Mucosa of stomach (tissue), 1 donor: ENCODE measurements around the gene SLC25A11.
"Not testable (repeated sequence)": the region's sequence is repeated elsewhere in the genome, so short reads cannot be mapped to it uniquely, and the experiment has no call there.

Experiments
- H3K27me3 ChIP-seq: one replicate; pipeline ENCODE4 v1.7.0; 2013; ENCODE audit warnings: mild to moderate bottlenecking, low read length; ENCODE audit not compliant: control insufficient read depth, insufficient read depth
- H3K36me3 ChIP-seq: one replicate; pipeline ENCODE4 v1.7.0; 2013; ENCODE audit warnings: low read length; ENCODE audit not compliant: control insufficient read depth, insufficient read depth
- H3K4me1 ChIP-seq: one replicate; pipeline ENCODE4 v1.7.0; 2013; ENCODE audit warnings: mild to moderate bottlenecking, low read length; ENCODE audit not compliant: control insufficient read depth, insufficient read depth
- H3K4me3 ChIP-seq: one replicate; pipeline ENCODE4 v1.7.0; 2013; ENCODE audit warnings: low read length
- H3K9ac ChIP-seq: one replicate; pipeline ENCODE4 v1.7.0; 2013; ENCODE audit warnings: mild to moderate bottlenecking, low read length, moderate library complexity
- H3K9me3 ChIP-seq: one replicate; pipeline ENCODE4 v1.7.0; 2013; ENCODE audit warnings: mild to moderate bottlenecking, low read length, moderate library complexity; ENCODE audit not compliant: control insufficient read depth
- donor health status: Pancreatic carcinoma.

SLC25A11 gene

GRCh38 chr17:4921320-4921719, 18.5 kb downstream of the SLC25A11 start:
- Histone ChIP-seq H3K9me3 (no peaks in the 10 kb centered on the region), H3K4me1 (no peaks in the 10 kb centered on the region), H3K4me3 (no peak overlapping the region), H3K36me3 (no peaks in the 10 kb centered on the region), H3K27me3 (no peaks in the 10 kb centered on the region), H3K9ac (no peak overlapping the region)

- H3K4me1 ChIP-seq, result no peaks in the 10 kb centered on the region
- H3K9me3 ChIP-seq, result no peaks in the 10 kb centered on the region
- H3K4me3 ChIP-seq, result no peak overlapping the region
- no peak overlapping the region for H3K9ac ChIP-seq
- H3K27me3 ChIP-seq, result no peaks in the 10 kb centered on the region
- H3K36me3 ChIP-seq, result no peaks in the 10 kb centered on the region
These were observed 19.3 kb downstream of the SLC25A11 start for GRCh38 chr17:4920351-4921048.

GRCh38 chr17:4919511-4920047, 20.3 kb downstream of the SLC25A11 start:
- H3K9ac ChIP-seq, result no peak overlapping the region
- H3K4me3 ChIP-seq, result no peak overlapping the region
- H3K27me3 ChIP-seq, result no peaks in the 10 kb centered on the region
- H3K36me3 ChIP-seq, result no peaks in the 10 kb centered on the region
- no peaks in the 10 kb centered on the region for H3K9me3 ChIP-seq
- H3K4me1 ChIP-seq, result no peaks in the 10 kb centered on the region

- H3K4me1 ChIP-seq, H3K36me3 ChIP-seq: not testable (repeated sequence)
These were observed 25.3 kb downstream of the SLC25A11 start for GRCh38 chr17:4914551-4914950.

DNA sequence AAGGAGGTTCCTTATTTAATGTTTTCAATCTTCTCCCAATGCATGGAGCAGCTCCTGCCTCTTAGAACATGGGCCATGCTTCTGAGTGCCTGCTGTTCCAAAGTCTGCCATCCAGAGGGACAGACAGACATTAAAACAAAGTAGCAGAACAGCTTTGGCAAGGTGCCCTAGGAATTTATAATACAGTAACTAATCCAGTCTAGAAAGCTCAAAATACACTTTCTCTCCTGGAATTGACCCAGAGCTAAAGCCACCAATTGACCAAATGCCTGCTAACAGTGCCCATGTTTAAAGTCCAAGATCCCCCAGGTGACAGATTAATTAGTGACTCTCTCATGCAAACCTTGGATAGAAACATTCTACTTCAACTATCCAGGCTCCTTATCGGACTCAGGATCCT, 25.9 kb downstream of the SLC25A11 start:
- Histone ChIP-seq H3K9me3 (no peaks in the 10 kb centered on the region), H3K36me3 (no peaks in the 10 kb centered on the region), H3K4me1 (peaks cover 9% of the 10 kb centered on the region), H3K9ac (no peak overlapping the region), H3K27me3 (no peaks in the 10 kb centered on the region), H3K4me3 (no peak overlapping the region)

More at GRCh38 chr17:4914551-4914950, 25.3 kb downstream of the SLC25A11 start:
- H3K4me3 ChIP-seq, H3K9ac ChIP-seq, H3K27me3 ChIP-seq, H3K9me3 ChIP-seq: not testable (repeated sequence)

DNA sequence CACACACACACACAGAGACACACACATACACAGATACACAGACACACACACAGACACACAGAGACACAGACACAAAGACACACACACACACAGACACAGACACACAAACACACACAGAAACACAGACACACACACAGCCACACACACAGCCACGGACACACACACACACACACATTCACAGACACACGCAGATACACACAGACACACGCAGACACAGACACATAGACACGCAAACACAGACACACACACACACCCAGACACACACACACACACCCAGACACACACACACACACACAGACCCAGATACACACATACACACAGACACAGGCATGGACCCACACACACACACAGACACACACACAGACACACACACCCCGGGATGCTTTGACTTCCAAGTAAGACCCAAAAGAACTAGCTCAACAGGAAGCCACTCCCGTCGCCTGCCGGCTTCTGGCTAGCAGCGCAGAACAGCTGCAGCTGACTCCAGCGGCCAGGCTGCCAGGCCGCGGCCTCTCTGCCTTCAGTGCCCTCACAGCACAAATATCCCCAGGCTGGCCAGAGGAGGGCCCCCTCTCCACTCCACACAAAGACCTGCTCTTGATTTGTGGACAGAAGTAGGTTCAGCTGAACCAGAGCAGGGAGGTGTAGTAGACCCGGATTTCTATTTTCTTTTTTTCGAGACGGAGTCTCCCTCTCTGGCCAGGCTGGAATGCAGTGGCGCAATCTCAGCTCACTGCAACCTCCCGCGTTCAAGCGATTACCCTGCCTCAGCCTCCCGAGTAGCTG, 30.9 kb downstream of the SLC25A11 start:
- no peaks in the 10 kb centered on the region for H3K9me3 ChIP-seq

GRCh38 chr17:4908301-4908700, 31.5 kb downstream of the SLC25A11 start:
- Histone ChIP-seq H3K9ac (no peak overlapping the region), H3K4me3 (no peak overlapping the region)

More for the DNA sequence above, 30.9 kb downstream of the SLC25A11 start:
- H3K27me3 ChIP-seq, result no peaks in the 10 kb centered on the region
- no peak overlapping the region for H3K4me3 ChIP-seq
- peaks cover 9% of the 10 kb centered on the region for H3K4me1 ChIP-seq
- peak overlapping the region; percentile 13 for H3K9ac ChIP-seq
- no peaks in the 10 kb centered on the region for H3K36me3 ChIP-seq

DNA sequence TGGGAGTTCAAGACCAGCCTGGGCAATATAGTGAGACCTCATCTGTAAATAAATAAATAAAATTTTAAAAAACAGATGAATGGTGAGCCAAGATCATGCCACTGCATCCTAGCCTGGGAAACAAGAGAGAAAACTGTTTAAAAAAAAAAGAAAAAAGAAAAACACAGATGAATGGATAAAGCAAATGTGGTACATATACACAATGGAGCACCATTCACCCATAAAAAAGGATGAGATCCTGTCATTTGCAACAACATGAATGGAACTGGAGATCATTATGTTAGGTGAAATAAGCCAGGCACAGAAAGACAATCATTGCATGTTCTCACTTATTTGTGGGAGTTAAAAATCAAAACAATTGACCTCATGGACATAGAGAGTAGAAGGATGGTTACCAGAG, 33.2 kb downstream of the SLC25A11 start:
- not testable (repeated sequence) for H3K9ac ChIP-seq, H3K27me3 ChIP-seq, H3K4me3 ChIP-seq, H3K9me3 ChIP-seq, H3K36me3 ChIP-seq
- peaks cover 19% of the 10 kb centered on the region for H3K4me1 ChIP-seq

More at GRCh38 chr17:4908301-4908700, 31.5 kb downstream of the SLC25A11 start:
- H3K36me3 ChIP-seq, result no peaks in the 10 kb centered on the region
- no peaks in the 10 kb centered on the region for H3K9me3 ChIP-seq
- H3K4me1 ChIP-seq, result peaks cover 13% of the 10 kb centered on the region
- H3K27me3 ChIP-seq, result no peaks in the 10 kb centered on the region

- H3K36me3 ChIP-seq, result no peaks in the 10 kb centered on the region
- peaks cover 18% of the 10 kb centered on the region for H3K27me3 ChIP-seq
- H3K9me3 ChIP-seq, result no peaks in the 10 kb centered on the region
- H3K4me1 ChIP-seq, result peaks cover 32% of the 10 kb centered on the region
- H3K9ac ChIP-seq, result no peak within 1 kb of the TSS
- peak within 1 kb of the TSS; percentile 6 for H3K4me3 ChIP-seq
These were observed 36.6 kb downstream of the SLC25A11 start, which contains the start of gene CHRNE for GRCh38 chr17:4903051-4903818. TSS of gene CHRNE (minus strand) at chr17:4903098. CDS start at chr17:4903063, 35 bp downstream.

DNA sequence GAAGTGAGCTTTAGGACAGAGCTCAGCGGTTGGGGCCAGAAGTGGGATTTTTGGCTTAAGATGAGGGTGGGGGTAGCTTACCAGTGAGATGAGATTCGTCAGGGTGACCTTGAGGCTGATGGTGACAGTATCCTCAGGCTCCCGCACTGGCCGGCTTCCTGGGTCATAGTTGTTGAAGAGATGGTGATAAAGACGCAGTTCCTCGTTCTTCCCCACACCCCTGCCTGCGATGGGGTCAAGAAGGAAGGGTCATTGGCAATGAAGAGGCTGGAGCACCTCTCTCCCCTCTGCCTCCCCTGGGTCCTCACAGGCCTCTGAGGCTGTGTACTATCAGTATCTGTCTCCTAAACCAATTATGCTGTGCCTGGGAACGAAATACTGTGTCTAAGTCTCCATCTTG, 37.3 kb downstream of the SLC25A11 start:
- no peaks in the 10 kb centered on the region for H3K36me3 ChIP-seq
- H3K4me1 ChIP-seq, result peaks cover 32% of the 10 kb centered on the region

GRCh38 chr17:4901648-4902344, 38.0 kb downstream of the SLC25A11 start:
- Histone ChIP-seq H3K4me1 (peaks cover 32% of the 10 kb centered on the region), H3K9ac (no peak overlapping the region), H3K9me3 (no peaks in the 10 kb centered on the region), H3K27me3 (peaks cover 18% of the 10 kb centered on the region), H3K4me3 (no peak overlapping the region), H3K36me3 (no peaks in the 10 kb centered on the region)

More for the DNA sequence above, 37.3 kb downstream of the SLC25A11 start:
- Histone ChIP-seq H3K9ac (no peak overlapping the region), H3K4me3 (no peak overlapping the region), H3K9me3 (no peaks in the 10 kb centered on the region), H3K27me3 (peaks cover 18% of the 10 kb centered on the region)
